Activated naive CD8-positive, alpha-beta T cell treated with anti-CD3 and anti-CD28 coated beads, Interleukin-2, amount 50 U/mL, for 24 hours (primary cell): ENCODE results near the gene GOLGA3.
"Not testable (repeated sequence)": the region's sequence is repeated elsewhere in the genome, so short reads cannot be mapped to it uniquely, and the experiment has no call there.

Experiments
- ATAC-seq: fragments of 150-1000 bp; cut with Tn5 transposase; one replicate; pipeline ENCODE4 v1.10.0; 2021
- DNase-seq: peaks from one replicate; pipeline ENCODE4 v3.0.0; 2021
- H3K27ac Mint-ChIP-seq: one replicate; pipeline ENCODE4 v1.8.0; 2021; ENCODE audit warnings: mild to moderate bottlenecking, mixed read lengths
- H3K27me3 Mint-ChIP-seq: one replicate; pipeline ENCODE4 v1.8.0; 2021; ENCODE audit warnings: mixed read lengths
- H3K36me3 Mint-ChIP-seq: one replicate; pipeline ENCODE4 v1.8.0; 2021; ENCODE audit warnings: low read depth, mixed read lengths
- H3K4me1 Mint-ChIP-seq: one replicate; pipeline ENCODE4 v1.8.0; 2021; ENCODE audit warnings: mixed read lengths
- H3K4me3 Mint-ChIP-seq: one replicate; pipeline ENCODE4 v1.8.0; 2021; ENCODE audit warnings: mild to moderate bottlenecking, moderate library complexity, mixed read lengths
- H3K9me3 Mint-ChIP-seq: one replicate; pipeline ENCODE4 v1.8.0; 2021; ENCODE audit warnings: mixed read lengths

Gene GOLGA3

DNA sequence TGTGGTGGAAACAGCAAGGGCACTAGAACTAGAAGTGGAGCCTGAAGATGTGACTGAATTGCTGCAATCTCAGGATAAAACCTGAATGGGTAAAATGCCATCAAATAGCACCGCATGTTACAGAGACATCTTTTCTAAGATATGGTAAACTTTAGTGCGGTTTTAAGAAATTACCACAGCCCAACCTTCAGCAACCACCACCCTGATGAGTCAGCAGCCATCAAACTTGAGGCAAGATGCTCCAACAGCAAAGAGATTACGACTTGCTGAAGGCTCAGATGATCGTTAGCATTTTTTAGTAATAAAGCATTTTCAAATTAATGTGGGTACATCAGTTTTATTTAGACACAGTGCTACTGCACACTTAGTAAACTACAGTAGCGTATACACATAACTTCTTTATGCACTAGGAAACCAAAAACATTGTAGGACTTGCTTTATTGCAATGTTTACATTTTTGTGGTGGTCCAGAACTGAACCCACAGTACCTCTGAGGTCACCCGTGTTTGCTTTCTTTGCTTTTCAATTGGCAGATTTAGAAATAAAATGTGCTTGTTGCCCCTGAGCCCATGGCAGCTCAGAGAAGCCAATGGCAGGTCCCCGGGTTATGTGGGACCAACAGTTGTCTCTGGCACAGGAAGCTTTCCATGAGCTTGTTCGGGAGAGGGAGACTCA, 15.9 kb downstream of the GOLGA3 start:
- H3K36me3 Mint-ChIP-seq = peaks cover 57% of the 10 kb centered on the region
- H3K4me3 Mint-ChIP-seq = no peak overlapping the region
- H3K27ac Mint-ChIP-seq = no peak overlapping the region
- DNase-seq (no peak), ATAC-seq (no peak)
- no peaks in the 10 kb centered on the region for H3K27me3 Mint-ChIP-seq
- peaks cover 23% of the 10 kb centered on the region for H3K4me1 Mint-ChIP-seq
- no peaks in the 10 kb centered on the region for H3K9me3 Mint-ChIP-seq

DNA sequence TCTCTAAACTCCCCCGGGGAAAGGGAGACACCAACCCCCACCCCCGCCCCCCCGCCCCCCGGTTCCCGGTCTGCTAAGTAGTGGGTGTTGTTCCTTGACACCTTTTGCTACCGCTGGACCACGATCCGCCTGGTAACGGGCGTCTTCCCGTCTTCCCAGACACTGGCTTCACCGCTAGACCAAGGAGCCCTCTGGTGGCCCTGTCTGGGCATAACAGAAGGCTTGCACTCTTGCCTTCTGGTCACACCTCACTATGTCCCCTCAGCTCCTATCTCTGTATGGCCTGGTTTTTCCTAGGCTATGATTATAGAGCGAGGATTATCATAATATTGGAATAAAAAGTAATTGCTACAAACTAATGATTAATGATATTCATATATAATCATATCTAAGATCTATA, 19.3 kb downstream of the GOLGA3 start:
- H3K27me3 Mint-ChIP-seq, H3K4me3 Mint-ChIP-seq, H3K9me3 Mint-ChIP-seq, ATAC-seq, H3K27ac Mint-ChIP-seq, DNase-seq: not testable (repeated sequence)
- Mint-ChIP-seq H3K36me3 (peaks cover 59% of the 10 kb centered on the region), H3K4me1 (peaks cover 39% of the 10 kb centered on the region)

GRCh38 chr12:132807295-132808092, 21.2 kb downstream of the GOLGA3 start:
- DNase-seq (no peak), ATAC-seq (no peak)
- Mint-ChIP-seq H3K9me3 (no peaks in the 10 kb centered on the region), H3K27ac (peak overlapping the region; percentile 20), H3K27me3 (no peaks in the 10 kb centered on the region), H3K36me3 (peaks cover 56% of the 10 kb centered on the region), H3K4me1 (peaks cover 29% of the 10 kb centered on the region), H3K4me3 (no peak overlapping the region)

- peak; percentile 75 for ATAC-seq
- Mint-ChIP-seq H3K4me3 (no peak overlapping the region), H3K36me3 (peaks cover 54% of the 10 kb centered on the region), H3K4me1 (peaks cover 24% of the 10 kb centered on the region), H3K27ac (peak overlapping the region; percentile 20), H3K27me3 (no peaks in the 10 kb centered on the region), H3K9me3 (no peaks in the 10 kb centered on the region)
- DNase-seq = peak; percentile 48
These were observed 21.8 kb downstream of the GOLGA3 start for GRCh38 chr12:132806857-132807256.

GRCh38 chr12:132804426-132804861, 24.2 kb downstream of the GOLGA3 start:
- peaks cover 22% of the 10 kb centered on the region for H3K4me1 Mint-ChIP-seq
- no peak for ATAC-seq
- peaks cover 53% of the 10 kb centered on the region for H3K36me3 Mint-ChIP-seq

DNA sequence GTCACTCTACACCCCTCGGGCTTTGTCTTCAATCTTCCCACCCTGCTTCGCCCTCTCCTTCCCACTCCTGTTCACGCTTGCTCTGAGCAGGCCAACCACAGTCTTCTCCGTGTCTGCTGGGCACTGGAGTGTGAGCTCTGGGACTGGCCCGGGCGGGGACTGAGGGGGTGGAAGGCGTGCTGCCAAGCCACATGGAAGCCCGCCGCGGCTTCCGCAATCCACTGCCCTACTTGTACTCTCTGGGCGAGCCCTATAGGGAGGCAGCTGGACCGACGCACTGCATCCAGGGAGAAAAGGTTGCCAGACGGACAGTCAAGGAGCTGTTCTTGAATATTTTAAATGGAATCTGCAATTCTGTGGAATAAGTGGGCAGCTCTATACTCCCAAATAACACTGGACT, 24.8 kb downstream of the GOLGA3 start:
- H3K36me3 Mint-ChIP-seq = peaks cover 51% of the 10 kb centered on the region
- peaks cover 22% of the 10 kb centered on the region for H3K4me1 Mint-ChIP-seq
- H3K27ac Mint-ChIP-seq = no peak overlapping the region
- no peaks in the 10 kb centered on the region for H3K27me3 Mint-ChIP-seq
- H3K4me3 Mint-ChIP-seq = no peak overlapping the region
- ATAC-seq = no peak
- H3K9me3 Mint-ChIP-seq = no peaks in the 10 kb centered on the region
- DNase-seq = no peak

More at GRCh38 chr12:132804426-132804861, 24.2 kb downstream of the GOLGA3 start:
- Mint-ChIP-seq H3K27me3 (no peaks in the 10 kb centered on the region), H3K9me3 (no peaks in the 10 kb centered on the region), H3K27ac (no peak overlapping the region), H3K4me3 (no peak overlapping the region)
- no peak for DNase-seq

DNA sequence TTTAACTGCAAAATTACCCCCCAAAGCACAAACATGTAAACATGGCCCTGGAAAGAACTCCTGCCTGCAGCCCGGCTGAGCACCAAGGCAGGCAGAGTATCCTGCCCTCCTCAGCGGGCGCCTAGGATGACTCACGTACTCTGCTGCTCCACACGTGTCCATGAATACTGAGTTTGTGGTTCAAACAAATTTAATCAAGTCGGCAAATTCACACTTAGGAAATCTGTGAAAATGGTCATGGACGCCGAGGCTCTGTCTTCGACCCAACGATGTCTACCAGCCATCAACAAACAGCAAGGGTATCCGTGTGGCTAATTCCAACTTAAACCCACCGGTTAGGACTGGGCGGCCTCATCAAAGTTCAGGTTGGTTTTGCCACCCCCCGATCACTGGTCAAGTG, 25.5 kb downstream of the GOLGA3 start:
- no peaks in the 10 kb centered on the region for H3K27me3 Mint-ChIP-seq
- peaks cover 43% of the 10 kb centered on the region for H3K36me3 Mint-ChIP-seq
- ATAC-seq (no peak), DNase-seq (no peak)
- no peak overlapping the region for H3K27ac Mint-ChIP-seq
- H3K4me1 Mint-ChIP-seq = peaks cover 20% of the 10 kb centered on the region
- H3K4me3 Mint-ChIP-seq = no peak overlapping the region
- no peaks in the 10 kb centered on the region for H3K9me3 Mint-ChIP-seq

- no peak for DNase-seq
- H3K27ac Mint-ChIP-seq = no peak overlapping the region
- ATAC-seq = no peak
- peaks cover 8% of the 10 kb centered on the region for H3K4me1 Mint-ChIP-seq
- H3K36me3 Mint-ChIP-seq = peaks cover 41% of the 10 kb centered on the region
- no peaks in the 10 kb centered on the region for H3K27me3 Mint-ChIP-seq
- no peak overlapping the region for H3K4me3 Mint-ChIP-seq
- H3K9me3 Mint-ChIP-seq = no peaks in the 10 kb centered on the region
These were observed 26.9 kb downstream of the GOLGA3 start for GRCh38 chr12:132801741-132802140.

GRCh38 chr12:132798836-132799235, 29.8 kb downstream of the GOLGA3 start:
- no peaks in the 10 kb centered on the region for H3K9me3 Mint-ChIP-seq
- peaks cover 40% of the 10 kb centered on the region for H3K36me3 Mint-ChIP-seq
- no peak for DNase-seq
- H3K4me1 Mint-ChIP-seq = no peaks in the 10 kb centered on the region
- H3K4me3 Mint-ChIP-seq = no peak overlapping the region
- no peak for ATAC-seq
- H3K27me3 Mint-ChIP-seq = no peaks in the 10 kb centered on the region
- no peak overlapping the region for H3K27ac Mint-ChIP-seq

DNA sequence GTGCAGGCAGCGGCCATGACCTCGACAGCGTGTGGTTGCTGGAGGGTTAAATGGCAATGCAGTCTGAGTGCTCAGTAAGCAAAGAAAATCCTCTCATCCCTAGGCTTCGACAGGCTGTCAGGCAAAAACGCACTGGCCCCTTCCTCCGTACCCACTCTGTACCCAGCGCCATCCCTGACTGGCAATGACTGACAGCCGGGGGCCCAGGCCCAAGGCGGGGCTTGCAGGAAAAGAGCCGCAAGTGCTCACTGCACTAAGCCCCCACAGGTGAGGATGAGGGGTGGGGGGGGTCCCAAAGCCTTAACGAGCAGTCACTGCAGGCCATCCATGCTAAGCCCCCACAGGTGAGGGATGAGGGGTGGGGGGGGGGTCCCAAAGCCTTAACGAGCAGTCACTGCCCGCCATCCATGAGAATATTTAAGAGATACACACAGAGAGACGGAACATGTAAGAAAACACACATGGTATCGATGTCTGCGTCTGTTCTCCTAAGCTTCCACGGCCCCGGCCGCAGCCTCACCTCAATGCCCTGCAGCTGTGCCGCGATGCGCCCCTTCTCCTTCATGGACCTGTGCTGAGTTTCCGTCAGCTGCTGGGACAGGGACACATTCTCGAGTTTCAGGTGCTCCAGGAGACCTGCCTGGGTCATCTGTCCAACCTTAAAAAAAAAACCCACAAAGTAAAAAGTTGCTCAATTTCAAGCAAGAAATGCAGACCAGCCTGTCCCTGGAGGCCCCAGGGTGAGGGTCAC, 30.7 kb downstream of the GOLGA3 start:
- H3K27ac Mint-ChIP-seq = no peak overlapping the region
- H3K27me3 Mint-ChIP-seq = no peaks in the 10 kb centered on the region
- no peaks in the 10 kb centered on the region for H3K9me3 Mint-ChIP-seq
- DNase-seq (no peak), ATAC-seq (no peak)
- H3K4me1 Mint-ChIP-seq = no peaks in the 10 kb centered on the region
- H3K36me3 Mint-ChIP-seq = peaks cover 34% of the 10 kb centered on the region
- H3K4me3 Mint-ChIP-seq = no peak overlapping the region

- ATAC-seq = no peak
- H3K4me3 Mint-ChIP-seq = no peak overlapping the region
- peaks cover 34% of the 10 kb centered on the region for H3K36me3 Mint-ChIP-seq
These were observed 32.8 kb downstream of the GOLGA3 start for GRCh38 chr12:132795847-132796246.

DNA sequence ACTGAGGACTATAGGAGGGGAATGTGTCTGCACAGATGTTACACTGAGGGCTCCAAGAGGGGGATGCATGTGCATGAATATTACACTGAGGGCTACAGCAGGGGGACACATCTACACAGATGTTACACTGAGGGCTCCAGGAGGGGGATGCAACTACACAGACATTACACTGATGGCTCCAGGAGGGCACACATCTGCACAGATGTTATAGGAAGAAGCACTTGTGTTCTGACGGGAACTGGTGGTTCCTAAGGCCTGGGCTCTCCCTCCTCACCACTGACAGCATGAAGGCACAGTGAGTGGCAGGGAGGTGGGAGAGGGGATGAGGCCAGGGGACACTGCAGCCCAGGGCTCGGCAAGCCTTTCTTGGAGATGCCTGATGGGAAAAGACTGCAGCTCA, 36.7 kb downstream of the GOLGA3 start:
- H3K27ac Mint-ChIP-seq, ATAC-seq: not testable (repeated sequence)
- peaks cover 41% of the 10 kb centered on the region for H3K36me3 Mint-ChIP-seq

More at GRCh38 chr12:132795847-132796246, 32.8 kb downstream of the GOLGA3 start:
- no peaks in the 10 kb centered on the region for H3K4me1 Mint-ChIP-seq
- H3K27ac Mint-ChIP-seq = no peak overlapping the region
- no peaks in the 10 kb centered on the region for H3K27me3 Mint-ChIP-seq
- no peak for DNase-seq
- H3K9me3 Mint-ChIP-seq = no peaks in the 10 kb centered on the region

GRCh38 chr12:132789099-132789471, 39.6 kb downstream of the GOLGA3 start:
- Mint-ChIP-seq H3K9me3 (no peaks in the 10 kb centered on the region), H3K27ac (no peak overlapping the region), H3K36me3 (peaks cover 42% of the 10 kb centered on the region), H3K4me1 (no peaks in the 10 kb centered on the region), H3K27me3 (no peaks in the 10 kb centered on the region), H3K4me3 (no peak overlapping the region)
- ATAC-seq (no peak), DNase-seq (no peak)

More for the DNA sequence above, 36.7 kb downstream of the GOLGA3 start:
- not testable (repeated sequence) for H3K4me3 Mint-ChIP-seq, H3K4me1 Mint-ChIP-seq, H3K27me3 Mint-ChIP-seq, H3K9me3 Mint-ChIP-seq, DNase-seq

DNA sequence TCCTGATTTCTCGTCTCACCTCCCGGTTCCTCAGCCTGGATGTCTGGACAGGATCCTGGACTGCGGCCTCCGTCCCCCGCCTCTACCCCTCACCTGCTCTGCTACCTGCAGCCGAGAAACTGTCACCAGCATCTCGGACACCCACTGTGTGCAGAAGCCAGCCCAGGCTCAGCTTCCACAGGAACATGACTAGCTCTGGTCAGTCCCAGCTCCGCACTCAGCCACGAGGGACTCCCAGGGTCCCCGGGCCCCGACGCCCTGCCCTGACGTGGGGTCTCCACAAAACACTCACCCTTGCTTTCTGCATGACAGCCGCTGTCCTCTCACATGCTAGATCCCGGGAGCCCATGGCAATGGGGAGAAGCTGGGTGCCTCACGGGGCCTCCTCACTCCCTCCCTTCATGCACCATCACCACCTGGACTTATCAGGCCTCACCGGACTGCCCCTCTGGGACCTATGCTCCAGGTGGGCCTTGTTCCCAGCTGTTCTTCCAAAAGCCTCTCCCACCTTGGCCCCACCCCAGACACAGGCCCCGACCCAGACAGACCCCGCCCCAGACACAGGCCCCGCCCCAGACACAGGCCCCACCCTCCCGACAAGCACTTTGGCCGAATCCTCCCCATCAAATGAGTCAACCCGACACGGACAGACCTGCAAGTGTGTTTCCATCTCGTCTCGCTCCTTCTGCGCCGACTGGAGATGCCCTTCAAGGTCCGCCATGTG, 40.1 kb downstream of the GOLGA3 start:
- H3K27ac Mint-ChIP-seq = no peak overlapping the region
- no peaks in the 10 kb centered on the region for H3K4me1 Mint-ChIP-seq
- ATAC-seq = no peak
- H3K4me3 Mint-ChIP-seq = no peak overlapping the region
- no peaks in the 10 kb centered on the region for H3K9me3 Mint-ChIP-seq
- peaks cover 42% of the 10 kb centered on the region for H3K36me3 Mint-ChIP-seq
- no peak for DNase-seq
- H3K27me3 Mint-ChIP-seq = no peaks in the 10 kb centered on the region
